HEK293 (cell line): ENCODE results near the gene CCDC63.

Experiments
- BCL11A ChIP-seq: fragments of 450-650 bp; formaldehyde crosslinking; IDR thresholded peaks from 2 replicates; pipeline ENCODE4 v1.5.1; 2016; ENCODE audit warnings: low read depth, missing biosample characterization, missing genetic modification characterization
- CTCF ChIP-seq: fragments of 450-650 bp; formaldehyde crosslinking; IDR thresholded peaks from 2 replicates; pipeline ENCODE4 v1.5.1; 2016; ENCODE audit warnings: missing biosample characterization, missing genetic modification characterization
- GLIS2 ChIP-seq: fragments of 450-650 bp; formaldehyde crosslinking; IDR thresholded peaks from 2 replicates; pipeline ENCODE4 v1.5.1; 2016; ENCODE audit warnings: missing biosample characterization, missing genetic modification characterization
- KLF7 ChIP-seq: fragments of 450-650 bp; formaldehyde crosslinking; IDR thresholded peaks from 2 replicates; pipeline ENCODE4 v1.5.1; 2016; ENCODE audit warnings: missing biosample characterization, missing genetic modification characterization, borderline replicate concordance
- TSHZ1 ChIP-seq: fragments of 450-650 bp; formaldehyde crosslinking; IDR thresholded peaks from 2 replicates; pipeline ENCODE4 v1.5.1; 2016; ENCODE audit warnings: missing biosample characterization, missing genetic modification characterization, borderline replicate concordance
- ZIC2 ChIP-seq: fragments of 450-650 bp; formaldehyde crosslinking; IDR thresholded peaks from 2 replicates; pipeline ENCODE4 v1.5.1; 2016; ENCODE audit warnings: missing biosample characterization, missing genetic modification characterization
- ZNF211 ChIP-seq: fragments of 450-650 bp; formaldehyde crosslinking; IDR thresholded peaks from 2 replicates; pipeline ENCODE4 v1.5.1; 2016; ENCODE audit warnings: low read depth, missing biosample characterization, missing genetic modification characterization
- ZNF350 ChIP-seq: fragments of 450-650 bp; formaldehyde crosslinking; IDR thresholded peaks from 2 replicates; pipeline ENCODE4 v1.5.0; 2017; ENCODE audit warnings: missing biosample characterization, mild to moderate bottlenecking, missing genetic modification characterization
- ZNF416 ChIP-seq: fragments of 450-650 bp; formaldehyde crosslinking; IDR thresholded peaks from 2 replicates; pipeline ENCODE4 v1.5.1; 2016; ENCODE audit warnings: missing biosample characterization, missing genetic modification characterization
- ZNF501 ChIP-seq: fragments of 450-650 bp; formaldehyde crosslinking; IDR thresholded peaks from 2 replicates; pipeline ENCODE4 v1.5.1; 2016; ENCODE audit warnings: missing biosample characterization, missing genetic modification characterization
- ZNF624 ChIP-seq: fragments of 450-650 bp; formaldehyde crosslinking; IDR thresholded peaks from 2 replicates; pipeline ENCODE4 v1.5.1; 2017; ENCODE audit warnings: missing biosample characterization, missing genetic modification characterization
- ZNF658 ChIP-seq: fragments of 450-650 bp; formaldehyde crosslinking; IDR thresholded peaks from 2 replicates; pipeline ENCODE4; 2016; ENCODE audit warnings: missing biosample characterization, missing genetic modification characterization
- ZNF664 ChIP-seq: fragments of 450-650 bp; formaldehyde crosslinking; IDR thresholded peaks from 2 replicates; pipeline ENCODE4 v1.5.1; 2016; ENCODE audit warnings: missing biosample characterization, missing genetic modification characterization
- TF ChIP-seq, protein P1 (sequence below): fragments of 450-650 bp; formaldehyde crosslinking; IDR thresholded peaks from 2 replicates; pipeline ENCODE4 v1.5.1; 2016; ENCODE audit warnings: missing biosample characterization, missing genetic modification characterization
- TF ChIP-seq, protein P2 (sequence below): fragments of 450-650 bp; formaldehyde crosslinking; IDR thresholded peaks from 2 replicates; pipeline ENCODE4 v1.5.1; 2017; ENCODE audit warnings: missing biosample characterization, missing genetic modification characterization
- TF ChIP-seq, protein P3 (sequence below): fragments of 450-650 bp; formaldehyde crosslinking; optimal IDR thresholded peaks from 2 replicates; pipeline ENCODE3; 2016; ENCODE audit warnings: missing biosample characterization, mild to moderate bottlenecking, missing genetic modification characterization
- TF ChIP-seq, protein P4 (sequence below): fragments of 450-650 bp; formaldehyde crosslinking; IDR thresholded peaks from 2 replicates; pipeline ENCODE4 v1.5.1; 2016; ENCODE audit warnings: missing biosample characterization, missing genetic modification characterization, low read depth

Gene CCDC63

GRCh38 chr12:110846615-110847566, at the start of gene CCDC63 (continued):
- TF ChIP-seq TSHZ1 (tag by site-specific recombination) = no peak
- TF ChIP-seq, protein P1, sequence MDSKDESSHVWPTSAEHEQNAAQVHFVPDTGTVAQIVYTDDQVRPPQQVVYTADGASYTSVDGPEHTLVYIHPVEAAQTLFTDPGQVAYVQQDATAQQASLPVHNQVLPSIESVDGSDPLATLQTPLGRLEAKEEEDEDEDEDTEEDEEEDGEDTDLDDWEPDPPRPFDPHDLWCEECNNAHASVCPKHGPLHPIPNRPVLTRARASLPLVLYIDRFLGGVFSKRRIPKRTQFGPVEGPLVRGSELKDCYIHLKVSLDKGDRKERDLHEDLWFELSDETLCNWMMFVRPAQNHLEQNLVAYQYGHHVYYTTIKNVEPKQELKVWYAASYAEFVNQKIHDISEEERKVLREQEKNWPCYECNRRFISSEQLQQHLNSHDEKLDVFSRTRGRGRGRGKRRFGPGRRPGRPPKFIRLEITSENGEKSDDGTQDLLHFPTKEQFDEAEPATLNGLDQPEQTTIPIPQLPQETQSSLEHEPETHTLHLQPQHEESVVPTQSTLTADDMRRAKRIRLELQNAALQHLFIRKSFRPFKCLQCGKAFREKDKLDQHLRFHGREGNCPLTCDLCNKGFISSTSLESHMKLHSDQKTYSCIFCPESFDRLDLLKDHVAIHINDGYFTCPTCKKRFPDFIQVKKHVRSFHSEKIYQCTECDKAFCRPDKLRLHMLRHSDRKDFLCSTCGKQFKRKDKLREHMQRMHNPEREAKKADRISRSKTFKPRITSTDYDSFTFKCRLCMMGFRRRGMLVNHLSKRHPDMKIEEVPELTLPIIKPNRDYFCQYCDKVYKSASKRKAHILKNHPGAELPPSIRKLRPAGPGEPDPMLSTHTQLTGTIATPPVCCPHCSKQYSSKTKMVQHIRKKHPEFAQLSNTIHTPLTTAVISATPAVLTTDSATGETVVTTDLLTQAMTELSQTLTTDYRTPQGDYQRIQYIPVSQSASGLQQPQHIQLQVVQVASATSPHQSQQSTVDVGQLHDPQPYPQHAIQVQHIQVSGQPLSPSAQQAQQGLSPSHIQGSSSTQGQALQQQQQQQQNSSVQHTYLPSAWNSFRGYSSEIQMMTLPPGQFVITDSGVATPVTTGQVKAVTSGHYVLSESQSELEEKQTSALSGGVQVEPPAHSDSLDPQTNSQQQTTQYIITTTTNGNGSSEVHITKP = peak; percentile 49
- peak; percentile 50 for TF ChIP-seq CTCF (tag by site-specific recombination)
- no peak for TF ChIP-seq ZNF658 (tag by site-specific recombination)
- TF ChIP-seq ZNF350 (tag by site-specific recombination) = no peak
- no peak for TF ChIP-seq KLF7 (tag by site-specific recombination)
- TF ChIP-seq ZNF624 (tag by site-specific recombination) = no peak
- TF ChIP-seq, protein P2, sequence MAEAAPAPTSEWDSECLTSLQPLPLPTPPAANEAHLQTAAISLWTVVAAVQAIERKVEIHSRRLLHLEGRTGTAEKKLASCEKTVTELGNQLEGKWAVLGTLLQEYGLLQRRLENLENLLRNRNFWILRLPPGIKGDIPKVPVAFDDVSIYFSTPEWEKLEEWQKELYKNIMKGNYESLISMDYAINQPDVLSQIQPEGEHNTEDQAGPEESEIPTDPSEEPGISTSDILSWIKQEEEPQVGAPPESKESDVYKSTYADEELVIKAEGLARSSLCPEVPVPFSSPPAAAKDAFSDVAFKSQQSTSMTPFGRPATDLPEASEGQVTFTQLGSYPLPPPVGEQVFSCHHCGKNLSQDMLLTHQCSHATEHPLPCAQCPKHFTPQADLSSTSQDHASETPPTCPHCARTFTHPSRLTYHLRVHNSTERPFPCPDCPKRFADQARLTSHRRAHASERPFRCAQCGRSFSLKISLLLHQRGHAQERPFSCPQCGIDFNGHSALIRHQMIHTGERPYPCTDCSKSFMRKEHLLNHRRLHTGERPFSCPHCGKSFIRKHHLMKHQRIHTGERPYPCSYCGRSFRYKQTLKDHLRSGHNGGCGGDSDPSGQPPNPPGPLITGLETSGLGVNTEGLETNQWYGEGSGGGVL (tag by site-specific recombination) = peak; percentile 58
- TF ChIP-seq ZNF416 (tag by site-specific recombination) = no peak
- TF ChIP-seq, protein P3, sequence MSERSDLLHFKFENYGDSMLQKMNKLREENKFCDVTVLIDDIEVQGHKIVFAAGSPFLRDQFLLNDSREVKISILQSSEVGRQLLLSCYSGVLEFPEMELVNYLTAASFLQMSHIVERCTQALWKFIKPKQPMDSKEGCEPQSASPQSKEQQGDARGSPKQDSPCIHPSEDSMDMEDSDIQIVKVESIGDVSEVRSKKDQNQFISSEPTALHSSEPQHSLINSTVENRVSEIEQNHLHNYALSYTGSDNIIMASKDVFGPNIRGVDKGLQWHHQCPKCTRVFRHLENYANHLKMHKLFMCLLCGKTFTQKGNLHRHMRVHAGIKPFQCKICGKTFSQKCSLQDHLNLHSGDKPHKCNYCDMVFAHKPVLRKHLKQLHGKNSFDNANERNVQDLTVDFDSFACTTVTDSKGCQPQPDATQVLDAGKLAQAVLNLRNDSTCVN (tag by site-specific recombination) = peak; percentile 33
- TF ChIP-seq, protein P4, sequence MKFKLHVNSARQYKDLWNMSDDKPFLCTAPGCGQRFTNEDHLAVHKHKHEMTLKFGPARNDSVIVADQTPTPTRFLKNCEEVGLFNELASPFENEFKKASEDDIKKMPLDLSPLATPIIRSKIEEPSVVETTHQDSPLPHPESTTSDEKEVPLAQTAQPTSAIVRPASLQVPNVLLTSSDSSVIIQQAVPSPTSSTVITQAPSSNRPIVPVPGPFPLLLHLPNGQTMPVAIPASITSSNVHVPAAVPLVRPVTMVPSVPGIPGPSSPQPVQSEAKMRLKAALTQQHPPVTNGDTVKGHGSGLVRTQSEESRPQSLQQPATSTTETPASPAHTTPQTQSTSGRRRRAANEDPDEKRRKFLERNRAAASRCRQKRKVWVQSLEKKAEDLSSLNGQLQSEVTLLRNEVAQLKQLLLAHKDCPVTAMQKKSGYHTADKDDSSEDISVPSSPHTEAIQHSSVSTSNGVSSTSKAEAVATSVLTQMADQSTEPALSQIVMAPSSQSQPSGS (tag by site-specific recombination) = no peak
- peak; percentile 27; the same call in 1 of the 2 replicates for TF ChIP-seq GLIS2 (tag by site-specific recombination)
- no peak for TF ChIP-seq BCL11A
- TF ChIP-seq ZNF211 (tag by site-specific recombination) = no peak
- TF ChIP-seq ZNF664 (tag by site-specific recombination) = no peak
- TF ChIP-seq ZNF501 (tag by site-specific recombination) = no peak
- peak; percentile 42 for TF ChIP-seq ZIC2 (tag by site-specific recombination)
